ENCODE data around the gene SFXN3. TPM values are rescaled to one million over a fixed set of nuclear protein-coding genes. Genes with fewer than 3 reads are reported as not detected.

Gene SFXN3
- total RNA-seq, 2 experiments from 2014 or later, result 0.41 TPM; not detected in 1

GRCh38 chr10:101005869-101006567 is 25.0 kb upstream of the SFXN3 start:
- no peaks in the 10 kb centered on the region for H3K79me2 ChIP-seq (ENCODE audit: insufficient read depth, low read depth, low read length)
- no peak overlapping the region for H2AFZ ChIP-seq (ENCODE audit: low read length)
- no peaks in the 10 kb centered on the region for H3K9me3 ChIP-seq (ENCODE audit: low read length)
- H3K9me2 ChIP-seq (ENCODE audit: insufficient read depth, low read length), result no peaks in the 10 kb centered on the region
- no TSS peak for BruUV-seq (replicated peaks)
- H4K20me1 ChIP-seq (ENCODE audit: insufficient read depth, low read length), result no peaks in the 10 kb centered on the region
- no peaks in the 10 kb centered on the region for H3K4me1 ChIP-seq (ENCODE audit: insufficient read depth, low read length, poor library complexity, severe bottlenecking)
- H3K4me2 ChIP-seq (ENCODE audit: low read length), result no peak overlapping the region
- TF ChIP-seq EZH2phosphoT487 (IDR thresholded peaks at IDR 0.05; ENCODE audit: borderline replicate concordance, low read depth, low read length) (no peak), CTCF (conservative IDR thresholded peaks at IDR 0.05; ENCODE audit: low read length) (no peak)
- intact Hi-C loops (cut with micrococcal nuclease; ENCODE audit: unreplicated experiment), result no loop called here
- H3K4me3 ChIP-seq (ENCODE audit: low read depth, low read length, poor library complexity, severe bottlenecking), result no peak overlapping the region
- ChIA-PET POLR2A (interaction anchor here (0.5 kb wide), 1 partner anchor 1824 kb away, joined by 3 read pairs; no protein-coding TSS in a partner anchor), CTCF (ENCODE audit: unreplicated experiment) (interaction anchor here (2.4 kb wide), 1 partner anchor 8 kb away, joined by 6 read pairs; no protein-coding TSS in a partner anchor)
- no peak overlapping the region for H3K27ac ChIP-seq (ENCODE audit: low read depth, low read length, poor library complexity, severe bottlenecking)
- H3K36me3 ChIP-seq (ENCODE audit: insufficient read depth, low read length), result no peaks in the 10 kb centered on the region
- DNase-seq (ENCODE audit: low spot score), result no peak

- DNase-seq (ENCODE audit: low spot score), result no peak
- intact Hi-C loops (cut with micrococcal nuclease; ENCODE audit: unreplicated experiment), result no loop called here
- no peak for TF ChIP-seq CTCF (conservative IDR thresholded peaks at IDR 0.05; ENCODE audit: low read length)
- no peak for TF ChIP-seq EZH2phosphoT487 (IDR thresholded peaks at IDR 0.05; ENCODE audit: borderline replicate concordance, low read depth, low read length)
- Histone ChIP-seq H3K27ac (ENCODE audit: low read depth, low read length, poor library complexity, severe bottlenecking) (no peak overlapping the region), H4K20me1 (ENCODE audit: insufficient read depth, low read length) (no peaks in the 10 kb centered on the region), H3K4me1 (ENCODE audit: insufficient read depth, low read length, poor library complexity, severe bottlenecking) (no peaks in the 10 kb centered on the region), H3K36me3 (ENCODE audit: insufficient read depth, low read length) (no peaks in the 10 kb centered on the region), H3K9me2 (ENCODE audit: insufficient read depth, low read length) (no peaks in the 10 kb centered on the region), H3K9me3 (ENCODE audit: low read length) (no peaks in the 10 kb centered on the region), H3K79me2 (ENCODE audit: insufficient read depth, low read depth, low read length) (no peaks in the 10 kb centered on the region), H3K4me3 (ENCODE audit: low read depth, low read length, poor library complexity, severe bottlenecking) (no peak overlapping the region), H2AFZ (ENCODE audit: low read length) (no peak overlapping the region), H3K4me2 (ENCODE audit: low read length) (no peak overlapping the region)
- BruUV-seq (replicated peaks), result no TSS peak
- ChIA-PET CTCF (ENCODE audit: unreplicated experiment) (no interaction called here), POLR2A (no interaction called here)
Observed at GRCh38 chr10:101006593-101007098, 24.4 kb upstream of the SFXN3 start.

GRCh38 chr10:101007099-101007711 is 23.8 kb upstream of the SFXN3 start:
- H3K4me1 ChIP-seq (ENCODE audit: insufficient read depth, low read length, poor library complexity, severe bottlenecking), result no peaks in the 10 kb centered on the region
- no peaks in the 10 kb centered on the region for H3K9me3 ChIP-seq (ENCODE audit: low read length)
- H3K79me2 ChIP-seq (ENCODE audit: insufficient read depth, low read depth, low read length), result no peaks in the 10 kb centered on the region
- H4K20me1 ChIP-seq (ENCODE audit: insufficient read depth, low read length), result no peaks in the 10 kb centered on the region
- no TSS peak for BruUV-seq (replicated peaks)
- H3K36me3 ChIP-seq (ENCODE audit: insufficient read depth, low read length), result no peaks in the 10 kb centered on the region
- H3K9me2 ChIP-seq (ENCODE audit: insufficient read depth, low read length), result no peaks in the 10 kb centered on the region
- no peak overlapping the region for H2AFZ ChIP-seq (ENCODE audit: low read length)
- CTCF ChIA-PET (ENCODE audit: unreplicated experiment), result no interaction called here
- TF ChIP-seq CTCF (conservative IDR thresholded peaks at IDR 0.05; ENCODE audit: low read length), result no peak
- no peak for TF ChIP-seq EZH2phosphoT487 (IDR thresholded peaks at IDR 0.05; ENCODE audit: borderline replicate concordance, low read depth, low read length)
- H3K27ac ChIP-seq (ENCODE audit: low read depth, low read length, poor library complexity, severe bottlenecking), result no peak overlapping the region
- POLR2A ChIA-PET, result no interaction called here
- no peak for DNase-seq (ENCODE audit: low spot score)
- intact Hi-C loops (cut with micrococcal nuclease; ENCODE audit: unreplicated experiment), result no loop called here
- no peak overlapping the region for H3K4me3 ChIP-seq (ENCODE audit: low read depth, low read length, poor library complexity, severe bottlenecking)
- H3K4me2 ChIP-seq (ENCODE audit: low read length), result no peak overlapping the region

Data from OCI-LY7 (cell line).